ENCODE results near the gene LBHD1.

Gene LBHD1

DNA sequence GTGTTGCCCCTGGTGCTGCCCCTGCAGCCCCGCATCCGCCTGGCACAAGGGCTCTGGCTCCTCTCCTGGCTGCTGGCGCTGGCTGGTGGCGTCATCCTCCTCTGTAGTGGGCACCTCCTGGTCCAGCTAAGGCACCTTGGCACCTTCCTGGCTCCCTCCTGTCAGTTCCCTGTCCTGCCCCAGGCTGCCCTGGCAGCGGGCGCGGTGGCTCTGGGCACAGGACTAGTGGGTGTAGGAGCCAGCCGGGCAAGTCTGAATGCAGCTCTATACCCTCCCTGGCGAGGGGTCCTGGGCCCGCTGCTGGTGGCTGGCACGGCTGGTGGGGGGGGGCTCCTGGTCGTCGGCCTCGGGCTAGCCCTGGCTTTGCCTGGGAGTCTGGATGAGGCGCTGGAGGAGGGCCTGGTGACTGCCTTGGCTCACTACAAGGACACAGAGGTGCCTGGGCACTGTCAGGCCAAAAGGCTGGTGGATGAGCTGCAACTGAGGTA, 58.7 kb downstream of the LBHD1 start:
- DNase-seq = no peak
